Panc1 (cell line): ENCODE data around the gene PHOX2A. TPM values are rescaled to one million over a fixed set of nuclear protein-coding genes. Genes with fewer than 3 reads are reported as not detected.
"Not testable (repeated sequence)": the region's sequence is repeated elsewhere in the genome, so short reads cannot be mapped to it uniquely, and the experiment has no call there.

Experiments used
- ATAC-seq: fragments of 200-7000 bp; cut with Tn5 transposase; 2 replicates; pipeline ENCODE4 v1.9.1; 2020; ENCODE audit warnings: mild to moderate bottlenecking, moderate library complexity
- BruUV-seq: library from RNA; stranded (reverse); fragments of 400-500 nt; replicated peaks from 2 replicates; lab custom pipeline; 2021; lab: Mats Ljungman, UMichigan
- CTCF ChIA-PET: fragments of 300-600 bp; sonication (Branson Sonifier 250); formaldehyde crosslinking; loops from one replicate; lab custom pipeline; 2022; ENCODE audit warnings: antibody characterized with exemption; lab: Charles Lee
- POLR2A ChIA-PET: fragments of 300-600 bp; sonication (Branson Sonifier 250); formaldehyde crosslinking; loops from one replicate; lab custom pipeline; 2022; ENCODE audit warnings: antibody characterized with exemption; lab: Charles Lee
- DNase-seq: peaks from one replicate; pipeline ENCODE4 v3.0.0-alpha.2; 2010; ENCODE audit warnings: low read depth, low spot score
- H3K27ac ChIP-seq: 2 replicates; pipeline ENCODE4 v1.5.1; 2011; ENCODE audit warnings: mild to moderate bottlenecking, low read length, inconsistent platforms
- H3K27me3 ChIP-seq: fragments of 200-500 bp; sonication (Bioruptor generic); 2 replicates; pipeline ENCODE4 v1.6.0; 2014; ENCODE audit warnings: low read length, inconsistent platforms; ENCODE audit not compliant: control insufficient read depth, insufficient read depth
- H3K36me3 ChIP-seq: fragments of 200-500 bp; sonication (Bioruptor generic); 2 replicates; pipeline ENCODE4 v1.5.1; 2014; ENCODE audit warnings: inconsistent platforms, mild to moderate bottlenecking, low read length, moderate library complexity; ENCODE audit not compliant: control insufficient read depth, insufficient read depth
- H3K4me1 ChIP-seq: 2 replicates; pipeline ENCODE4 v1.5.1; 2011; ENCODE audit warnings: inconsistent platforms, mild to moderate bottlenecking, low read length, moderate library complexity; ENCODE audit not compliant: control insufficient read depth, insufficient read depth
- H3K4me3 ChIP-seq, 2 experiments: 2 replicates each; pipeline ENCODE4 v1.5.1; 2011 to 2012; ENCODE audit warnings: low read depth in 2 of 2, low read length in 2 of 2, mild to moderate bottlenecking in 2 of 2, inconsistent platforms in 1 of 2, moderate library complexity in 1 of 2
- H3K9me3 ChIP-seq: fragments of 200-500 bp; sonication (Bioruptor generic); 2 replicates; pipeline ENCODE4 v1.5.1; 2014; ENCODE audit warnings: low read depth, mild to moderate bottlenecking, inconsistent platforms, low read length, moderate library complexity; ENCODE audit not compliant: control insufficient read depth, insufficient read depth
- POLR2AphosphoS5 ChIP-seq: IDR thresholded peaks from 2 replicates; pipeline ENCODE4 v1.6.1; 2012; ENCODE audit warnings: mild to moderate bottlenecking, low read depth, low read length, moderate library complexity
- SIN3A ChIP-seq: IDR thresholded peaks from 2 replicates; pipeline ENCODE4 v1.6.1; 2012; ENCODE audit warnings: low read depth, mild to moderate bottlenecking, low read length, moderate library complexity, borderline replicate concordance; ENCODE audit not compliant: insufficient read depth
- TCF7L2 ChIP-seq: IDR thresholded peaks from 2 replicates; pipeline ENCODE4 v1.6.1; 2011; ENCODE audit warnings: mild to moderate bottlenecking, low read depth, low read length, inconsistent platforms
- in situ Hi-C: cut with HindIII; loops from 2 replicates; pipeline ENCODE4 v1.10.0; 2016; ENCODE audit warnings: low sequenced_read_pairs, low pct_unique_long_range_greater_than_20kb
- intact Hi-C: fragments of 100-400 bp; cut with micrococcal nuclease; formaldehyde crosslinking; loops from one replicate; pipeline ENCODE4 v1.10.0; 2022; ENCODE audit not compliant: unreplicated experiment
- total RNA-seq: library from RNA; stranded (reverse); gene quantifications from one replicate; pipeline ENCODE4 v1.2.1, GENCODE V29; 2021; ENCODE audit not compliant: unreplicated experiment
- TF ChIP-seq, protein P1 (sequence below): fragments of 450-650 bp; IDR thresholded peaks from 2 replicates; pipeline ENCODE4 v1.5.1; 2017; ENCODE audit warnings: mild to moderate bottlenecking
- TF ChIP-seq, protein P2 (sequence below), 2 experiments: IDR thresholded peaks; 2 replicates each; pipeline ENCODE4 v1.6.1; 2011 to 2012; ENCODE audit warnings: low read depth in 2 of 2, control low read depth in 1 of 2, low read length in 1 of 2, mild to moderate bottlenecking in 1 of 2, moderate library complexity in 1 of 2; ENCODE audit not compliant: insufficient read depth in 1 of 2

Gene PHOX2A
- total RNA-seq, 1 experiment from 2014 or later, result not detected

DNA sequence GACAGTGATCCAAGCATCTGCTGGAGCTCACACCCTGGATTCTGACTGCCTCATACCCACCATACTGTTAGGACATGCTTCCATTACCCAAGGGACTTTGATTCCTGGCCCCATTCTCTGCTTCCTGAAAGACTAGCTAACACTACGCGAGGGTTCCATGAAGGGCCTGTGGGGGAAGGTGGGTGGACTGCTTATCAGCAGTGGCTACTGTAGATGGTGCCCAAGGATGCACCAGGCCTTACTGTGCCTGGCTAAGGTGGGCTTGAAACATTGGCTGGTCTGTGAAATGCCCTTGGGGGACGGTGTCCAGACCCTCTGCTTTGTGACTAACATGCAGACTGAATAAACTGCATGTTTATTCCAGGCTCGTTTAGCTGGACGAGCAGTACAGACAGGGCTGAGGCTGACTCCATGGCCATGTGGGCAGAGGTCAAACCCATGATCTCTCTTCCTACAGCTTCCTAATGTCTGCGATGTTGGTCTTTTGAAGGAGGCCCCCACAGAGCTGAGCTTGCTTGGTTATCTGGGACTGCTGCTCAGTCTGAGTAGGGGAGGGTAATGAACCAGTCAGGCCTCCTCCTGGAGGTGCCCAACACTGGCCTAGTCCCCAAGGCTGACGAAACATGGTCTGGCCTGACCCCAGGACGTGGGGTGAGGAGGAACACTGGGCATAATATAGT lies 48.3 kb upstream of the PHOX2A start:
- ChIA-PET CTCF (interaction anchor here (0.6 kb wide), 1 partner anchor 235 kb away, joined by 5 read pairs; no protein-coding TSS in a partner anchor), POLR2A (no interaction called here)
- no TSS peak for BruUV-seq
- Histone ChIP-seq H3K36me3 (no peaks in the 10 kb centered on the region), H3K4me1 (no peaks in the 10 kb centered on the region), H3K4me3 (no peak overlapping the region), H3K9me3 (no peaks in the 10 kb centered on the region), H3K27me3 (no peaks in the 10 kb centered on the region), H3K27ac (no peak overlapping the region)
- in situ Hi-C loops, result no loop called here
- DNase-seq, result no peak
- TF ChIP-seq POLR2AphosphoS5 (no peak), TCF7L2 (no peak), SIN3A (no peak)
- TF ChIP-seq, protein P1, sequence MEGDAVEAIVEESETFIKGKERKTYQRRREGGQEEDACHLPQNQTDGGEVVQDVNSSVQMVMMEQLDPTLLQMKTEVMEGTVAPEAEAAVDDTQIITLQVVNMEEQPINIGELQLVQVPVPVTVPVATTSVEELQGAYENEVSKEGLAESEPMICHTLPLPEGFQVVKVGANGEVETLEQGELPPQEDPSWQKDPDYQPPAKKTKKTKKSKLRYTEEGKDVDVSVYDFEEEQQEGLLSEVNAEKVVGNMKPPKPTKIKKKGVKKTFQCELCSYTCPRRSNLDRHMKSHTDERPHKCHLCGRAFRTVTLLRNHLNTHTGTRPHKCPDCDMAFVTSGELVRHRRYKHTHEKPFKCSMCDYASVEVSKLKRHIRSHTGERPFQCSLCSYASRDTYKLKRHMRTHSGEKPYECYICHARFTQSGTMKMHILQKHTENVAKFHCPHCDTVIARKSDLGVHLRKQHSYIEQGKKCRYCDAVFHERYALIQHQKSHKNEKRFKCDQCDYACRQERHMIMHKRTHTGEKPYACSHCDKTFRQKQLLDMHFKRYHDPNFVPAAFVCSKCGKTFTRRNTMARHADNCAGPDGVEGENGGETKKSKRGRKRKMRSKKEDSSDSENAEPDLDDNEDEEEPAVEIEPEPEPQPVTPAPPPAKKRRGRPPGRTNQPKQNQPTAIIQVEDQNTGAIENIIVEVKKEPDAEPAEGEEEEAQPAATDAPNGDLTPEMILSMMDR, result no peak
- TF ChIP-seq, protein P2, sequence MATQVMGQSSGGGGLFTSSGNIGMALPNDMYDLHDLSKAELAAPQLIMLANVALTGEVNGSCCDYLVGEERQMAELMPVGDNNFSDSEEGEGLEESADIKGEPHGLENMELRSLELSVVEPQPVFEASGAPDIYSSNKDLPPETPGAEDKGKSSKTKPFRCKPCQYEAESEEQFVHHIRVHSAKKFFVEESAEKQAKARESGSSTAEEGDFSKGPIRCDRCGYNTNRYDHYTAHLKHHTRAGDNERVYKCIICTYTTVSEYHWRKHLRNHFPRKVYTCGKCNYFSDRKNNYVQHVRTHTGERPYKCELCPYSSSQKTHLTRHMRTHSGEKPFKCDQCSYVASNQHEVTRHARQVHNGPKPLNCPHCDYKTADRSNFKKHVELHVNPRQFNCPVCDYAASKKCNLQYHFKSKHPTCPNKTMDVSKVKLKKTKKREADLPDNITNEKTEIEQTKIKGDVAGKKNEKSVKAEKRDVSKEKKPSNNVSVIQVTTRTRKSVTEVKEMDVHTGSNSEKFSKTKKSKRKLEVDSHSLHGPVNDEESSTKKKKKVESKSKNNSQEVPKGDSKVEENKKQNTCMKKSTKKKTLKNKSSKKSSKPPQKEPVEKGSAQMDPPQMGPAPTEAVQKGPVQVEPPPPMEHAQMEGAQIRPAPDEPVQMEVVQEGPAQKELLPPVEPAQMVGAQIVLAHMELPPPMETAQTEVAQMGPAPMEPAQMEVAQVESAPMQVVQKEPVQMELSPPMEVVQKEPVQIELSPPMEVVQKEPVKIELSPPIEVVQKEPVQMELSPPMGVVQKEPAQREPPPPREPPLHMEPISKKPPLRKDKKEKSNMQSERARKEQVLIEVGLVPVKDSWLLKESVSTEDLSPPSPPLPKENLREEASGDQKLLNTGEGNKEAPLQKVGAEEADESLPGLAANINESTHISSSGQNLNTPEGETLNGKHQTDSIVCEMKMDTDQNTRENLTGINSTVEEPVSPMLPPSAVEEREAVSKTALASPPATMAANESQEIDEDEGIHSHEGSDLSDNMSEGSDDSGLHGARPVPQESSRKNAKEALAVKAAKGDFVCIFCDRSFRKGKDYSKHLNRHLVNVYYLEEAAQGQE (IDR thresholded peaks at IDR 0.05; ENCODE audit: insufficient read depth in 1 of 2, low read depth in 2 of 2, low read length in 1 of 2), result no peak
- intact Hi-C loops, result no loop called here
- ATAC-seq, result 0 out of 2 replicates have a peak, but pooled peaks have one; percentile 32

DNA sequence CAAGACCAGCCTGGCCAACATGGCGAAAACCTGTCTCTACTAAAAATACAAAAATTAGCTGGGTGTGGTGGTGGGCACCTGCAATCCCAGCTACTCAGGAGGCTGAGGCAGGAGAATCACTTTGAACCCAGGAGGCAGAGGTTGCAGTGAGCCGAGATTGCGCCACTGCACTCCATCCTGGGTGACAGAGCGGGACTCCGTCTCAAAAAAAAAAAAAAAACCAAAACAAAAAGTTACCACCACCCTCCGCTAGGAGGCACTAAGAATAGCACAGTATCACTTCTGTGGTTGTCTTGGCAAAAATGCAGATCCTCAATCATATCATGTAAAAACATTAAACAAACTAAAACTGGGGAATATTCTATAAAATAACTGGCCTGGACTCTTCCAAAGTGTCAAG lies 46.8 kb upstream of the PHOX2A start:
- H3K36me3 ChIP-seq, BruUV-seq, DNase-seq, H3K9me3 ChIP-seq, H3K27ac ChIP-seq, in situ Hi-C loops, CTCF ChIA-PET, H3K4me1 ChIP-seq, H3K4me3 ChIP-seq, H3K27me3 ChIP-seq, ATAC-seq, POLR2A ChIA-PET, intact Hi-C loops: not testable (repeated sequence)

DNA sequence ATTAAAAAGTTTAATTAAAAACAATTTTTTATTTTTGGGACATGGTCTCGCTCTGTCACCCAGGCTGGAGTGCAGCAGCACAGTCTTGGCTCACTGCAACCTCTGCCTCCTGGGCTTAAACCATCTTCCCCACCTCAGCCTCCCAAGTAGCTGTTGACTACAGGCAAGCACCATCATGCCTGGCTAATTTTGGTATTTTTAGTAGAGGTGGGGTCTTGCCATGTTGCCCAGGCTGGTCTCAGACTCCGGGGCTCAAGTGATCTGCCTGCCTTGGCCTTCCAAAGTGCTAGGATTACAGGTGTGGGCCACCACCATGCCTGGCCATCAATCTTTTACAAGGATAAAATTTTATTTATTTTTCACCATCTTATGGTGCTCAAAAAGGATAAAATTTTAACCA lies 43.3 kb upstream of the PHOX2A start:
- DNase-seq (no peak), ATAC-seq (no peak)
- Histone ChIP-seq H3K4me3 (no peak overlapping the region), H3K27me3 (no peaks in the 10 kb centered on the region; the same call in 1 of the 2 replicates), H3K9me3 (no peaks in the 10 kb centered on the region), H3K36me3 (no peaks in the 10 kb centered on the region), H3K4me1 (no peaks in the 10 kb centered on the region), H3K27ac (no peak overlapping the region)
- intact Hi-C loops (no loop called here), in situ Hi-C loops (no loop called here)
- TF ChIP-seq SIN3A, result no peak
- TF ChIP-seq TCF7L2, result no peak
- TF ChIP-seq, protein P2 (IDR thresholded peaks at IDR 0.05; ENCODE audit: insufficient read depth in 1 of 2, low read depth in 2 of 2, low read length in 1 of 2), result no peak
- no peak for TF ChIP-seq POLR2AphosphoS5
- TF ChIP-seq, protein P1, result no peak
- POLR2A ChIA-PET, result no interaction called here
- no TSS peak for BruUV-seq
- CTCF ChIA-PET, result no interaction called here
